ENCODE results near the gene MYH14.

MYH14 gene

DNA sequence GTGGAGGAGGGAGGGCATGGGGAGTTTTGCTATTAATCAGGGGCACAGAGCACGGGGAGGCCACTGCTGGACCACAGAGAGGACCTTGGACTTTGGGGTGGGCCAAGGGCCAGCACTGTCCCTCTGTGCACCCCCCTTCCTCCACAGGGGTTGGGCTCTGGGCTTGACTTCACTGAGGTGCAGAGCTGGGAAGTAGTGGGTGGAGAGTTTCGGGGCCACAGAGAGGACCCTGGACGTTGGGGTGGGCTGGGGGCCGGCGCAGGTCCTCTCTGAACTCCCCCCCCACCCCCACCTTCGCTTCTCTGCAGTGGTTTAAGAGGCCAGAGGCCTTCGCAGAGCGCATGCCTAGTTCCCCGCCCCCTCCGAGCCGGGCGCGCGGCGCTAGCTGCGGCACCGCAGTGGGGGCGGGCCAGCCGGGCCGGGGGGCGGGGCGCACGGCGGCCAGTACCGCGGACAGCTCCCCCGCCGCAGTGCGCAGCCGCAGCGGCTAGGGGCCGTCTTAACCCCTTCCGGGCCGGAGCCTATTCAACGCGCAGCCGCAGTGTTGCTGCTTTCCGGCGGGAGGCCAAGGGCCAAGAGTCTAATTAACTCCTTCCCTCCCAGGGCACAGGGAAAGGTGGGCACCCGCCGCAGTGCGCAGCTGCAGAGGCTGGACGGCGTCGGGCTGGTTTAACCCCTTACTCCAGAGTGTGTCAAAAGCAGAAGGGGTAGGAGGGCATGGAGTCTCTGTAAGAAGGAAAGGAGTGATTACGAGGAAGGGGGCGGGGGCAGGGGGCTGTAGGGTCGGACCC, 122.1 kb downstream of the MYH14 start:
- DNase-seq (ENCODE audit: low read depth), result no peak
- TF ChIP-seq, protein P1, sequence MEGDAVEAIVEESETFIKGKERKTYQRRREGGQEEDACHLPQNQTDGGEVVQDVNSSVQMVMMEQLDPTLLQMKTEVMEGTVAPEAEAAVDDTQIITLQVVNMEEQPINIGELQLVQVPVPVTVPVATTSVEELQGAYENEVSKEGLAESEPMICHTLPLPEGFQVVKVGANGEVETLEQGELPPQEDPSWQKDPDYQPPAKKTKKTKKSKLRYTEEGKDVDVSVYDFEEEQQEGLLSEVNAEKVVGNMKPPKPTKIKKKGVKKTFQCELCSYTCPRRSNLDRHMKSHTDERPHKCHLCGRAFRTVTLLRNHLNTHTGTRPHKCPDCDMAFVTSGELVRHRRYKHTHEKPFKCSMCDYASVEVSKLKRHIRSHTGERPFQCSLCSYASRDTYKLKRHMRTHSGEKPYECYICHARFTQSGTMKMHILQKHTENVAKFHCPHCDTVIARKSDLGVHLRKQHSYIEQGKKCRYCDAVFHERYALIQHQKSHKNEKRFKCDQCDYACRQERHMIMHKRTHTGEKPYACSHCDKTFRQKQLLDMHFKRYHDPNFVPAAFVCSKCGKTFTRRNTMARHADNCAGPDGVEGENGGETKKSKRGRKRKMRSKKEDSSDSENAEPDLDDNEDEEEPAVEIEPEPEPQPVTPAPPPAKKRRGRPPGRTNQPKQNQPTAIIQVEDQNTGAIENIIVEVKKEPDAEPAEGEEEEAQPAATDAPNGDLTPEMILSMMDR (IDR thresholded peaks at IDR 0.05; ENCODE audit: control insufficient read depth, extremely low read depth, insufficient read depth), result no peak
- H3K4me3 ChIP-seq (ENCODE audit: low read depth, low read length), result no peak overlapping the region; the same call in 1 of the 2 replicates

DNA sequence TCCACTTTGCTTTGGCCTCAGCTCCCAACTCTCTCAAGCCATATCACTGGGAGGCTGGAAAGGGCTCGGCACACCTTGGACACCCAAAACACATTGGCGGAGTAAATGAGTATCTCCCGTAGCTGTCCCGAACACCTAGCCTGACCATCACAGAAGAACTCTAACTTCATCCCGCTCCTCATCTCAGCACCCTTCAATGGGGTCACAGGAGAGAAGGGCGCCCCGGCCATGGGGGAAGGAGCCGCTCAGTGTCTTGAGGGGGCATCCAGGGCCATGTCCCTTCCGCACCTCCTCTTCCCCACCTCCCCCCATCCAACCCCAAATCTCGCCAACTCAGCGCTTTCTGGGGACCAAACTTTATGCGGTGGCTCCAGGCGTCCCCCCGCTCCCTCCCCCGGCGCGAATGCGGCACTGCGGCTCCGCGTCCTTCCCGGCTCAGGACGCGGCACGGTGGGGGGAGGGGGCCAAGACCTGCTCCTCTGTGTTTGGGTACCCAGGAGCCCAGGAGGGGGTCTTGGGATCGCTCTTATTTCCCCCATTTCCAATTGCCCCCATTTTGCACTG, 122.8 kb downstream of the MYH14 start:
- H3K4me3 ChIP-seq (ENCODE audit: low read depth, low read length), result no peak overlapping the region; the same call in 1 of the 2 replicates
- no peak for DNase-seq (ENCODE audit: low read depth)
- TF ChIP-seq, protein P1 (IDR thresholded peaks at IDR 0.05; ENCODE audit: control insufficient read depth, extremely low read depth, insufficient read depth), result no peak

DNA sequence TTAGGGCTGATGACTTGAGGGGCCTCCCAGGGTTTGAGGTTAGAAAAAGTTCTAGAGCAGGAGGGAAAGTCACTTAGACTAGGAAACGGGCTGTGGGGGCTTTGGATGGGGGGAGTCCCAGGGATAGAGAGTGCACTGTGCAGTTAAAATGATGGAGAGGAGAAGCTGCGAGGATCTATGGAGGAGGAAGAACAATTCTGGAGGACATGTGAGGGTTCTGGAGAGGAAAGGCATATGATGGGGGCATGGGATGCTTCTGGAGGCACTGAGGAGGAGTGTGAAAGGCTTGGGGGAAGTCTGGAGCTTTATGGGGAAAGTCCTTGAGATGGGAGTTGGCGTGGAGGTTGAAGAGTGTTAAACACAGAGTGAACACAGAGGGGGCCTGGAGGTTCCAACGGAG, 123.6 kb downstream of the MYH14 start:
- H3K4me3 ChIP-seq (ENCODE audit: low read depth, low read length), result no peak overlapping the region
- no peak for DNase-seq (ENCODE audit: low read depth)
- TF ChIP-seq, protein P1 (IDR thresholded peaks at IDR 0.05; ENCODE audit: control insufficient read depth, extremely low read depth, insufficient read depth), result no peak

DNA sequence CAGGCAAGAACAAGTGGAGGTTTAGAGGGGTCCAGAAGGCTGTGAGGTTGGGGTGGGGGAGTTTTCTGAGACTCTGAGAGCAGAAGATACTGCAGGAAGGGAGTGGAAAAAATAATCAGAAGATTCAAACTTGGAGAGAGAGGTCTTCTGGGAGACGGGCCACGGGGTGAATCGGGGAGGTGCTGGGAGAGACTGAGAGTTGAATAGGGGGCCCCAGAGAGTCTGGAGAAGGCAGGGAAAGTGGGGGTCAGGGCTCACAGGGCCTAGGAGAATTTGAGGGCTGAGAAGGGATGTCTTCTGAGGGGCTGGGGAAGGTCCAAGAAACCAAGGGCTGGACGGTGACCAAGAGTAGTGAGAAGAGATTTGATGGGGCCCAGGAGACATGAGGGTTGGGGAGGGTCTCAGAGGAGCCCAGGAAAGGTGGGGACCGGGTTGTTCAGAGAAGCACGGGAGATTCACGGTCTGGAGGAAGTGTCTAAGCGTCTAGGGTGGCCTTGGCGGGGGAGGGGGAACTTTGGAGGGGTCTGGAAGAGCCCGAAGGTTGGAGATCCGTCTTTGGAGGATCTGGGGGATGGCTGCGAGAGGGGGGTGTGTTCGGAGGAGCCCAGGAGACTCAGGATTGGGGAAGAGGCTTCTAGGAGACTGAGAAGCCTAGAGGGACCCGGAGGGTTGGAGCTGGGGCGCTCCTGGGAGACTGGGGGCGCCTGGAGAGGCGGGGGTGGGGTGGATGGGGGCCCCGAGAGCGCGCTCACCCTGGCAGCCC, 124.2 kb downstream of the MYH14 start:
- no peak for DNase-seq (ENCODE audit: low read depth)
- TF ChIP-seq, protein P1 (IDR thresholded peaks at IDR 0.05; ENCODE audit: control insufficient read depth, extremely low read depth, insufficient read depth), result no peak
- H3K4me3 ChIP-seq (ENCODE audit: low read depth, low read length), result no peak overlapping the region

DNA sequence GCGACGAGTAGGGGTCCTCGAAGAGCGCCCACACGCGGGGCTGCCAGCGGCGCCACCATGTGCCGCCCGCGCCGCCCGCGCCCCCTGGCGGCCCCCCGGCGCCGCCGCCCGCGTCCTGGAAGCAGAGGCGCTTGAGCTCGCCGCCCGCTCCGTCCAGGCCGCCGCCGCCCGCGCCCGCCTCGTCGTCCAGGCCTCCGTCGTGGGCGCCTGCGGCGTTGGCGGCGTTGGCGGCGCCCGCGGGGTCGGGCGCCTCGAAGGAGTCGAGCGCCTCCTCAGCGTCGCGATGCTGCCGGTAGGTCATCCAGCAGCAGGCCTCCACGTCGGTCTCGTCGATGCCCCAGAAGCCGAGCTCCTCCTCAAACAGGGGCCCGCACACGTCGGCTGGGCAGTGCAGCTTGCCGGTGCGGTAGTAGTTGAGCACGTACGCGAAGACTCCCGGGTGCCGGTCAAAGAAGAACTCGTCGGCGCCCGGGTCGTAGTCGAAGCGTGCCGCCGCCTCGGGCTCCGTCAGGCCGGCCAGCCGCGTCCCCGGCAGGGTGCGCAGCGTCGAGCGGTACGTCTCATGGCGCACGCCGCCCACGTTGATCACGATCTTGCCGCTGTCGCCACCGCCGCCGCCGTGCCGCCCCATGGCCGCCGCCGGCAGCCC, 124.9 kb downstream of the MYH14 start:
- peak overlapping the region; percentile 49 for H3K4me3 ChIP-seq (ENCODE audit: low read depth, low read length)
- TF ChIP-seq, protein P1 (IDR thresholded peaks at IDR 0.05; ENCODE audit: control insufficient read depth, extremely low read depth, insufficient read depth), result peak; percentile 34
- DNase-seq (ENCODE audit: low read depth), result no peak

DNA sequence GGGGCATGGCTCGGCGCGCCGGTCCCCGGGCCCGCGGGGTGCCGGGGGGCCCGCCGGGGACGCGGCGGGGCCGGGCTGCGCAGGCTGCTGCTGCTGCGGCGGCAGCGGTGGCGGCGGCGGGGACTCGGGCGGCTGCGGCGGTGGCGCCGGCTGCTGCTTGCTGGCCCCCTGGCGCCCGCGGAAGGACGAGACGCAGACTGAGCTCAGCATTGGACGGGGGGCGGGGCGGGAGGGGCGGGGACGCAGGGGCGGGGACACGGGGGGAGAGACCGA, 125.4 kb downstream of the MYH14 start:
- no peak overlapping the region for H3K4me3 ChIP-seq (ENCODE audit: low read depth, low read length)
- no peak for DNase-seq (ENCODE audit: low read depth)
- TF ChIP-seq, protein P1 (IDR thresholded peaks at IDR 0.05; ENCODE audit: control insufficient read depth, extremely low read depth, insufficient read depth), result peak; percentile 36
